Stomach (tissue), 9 donors: ENCODE data around the gene RAB3GAP2. TPM values are rescaled to one million over a fixed set of nuclear protein-coding genes. Genes with fewer than 3 reads are reported as not detected.

Source experiments
- DNase-seq, 2 donors: peaks; one replicate each; pipeline versions ENCODE4 v3.0.0 to v3.0.0-alpha.2; 2013 to 2019
- H3K27ac ChIP-seq, 5 donors: fragments of 200-600 bp in 4 of 5; sonication (generic) in 4 of 5; one replicate each; pipeline ENCODE4 v1.5.1; 2013 to 2019; ENCODE audit warnings: mild to moderate bottlenecking in 1 of 5, moderate library complexity in 1 of 5
- H3K27me3 ChIP-seq, 3 donors: fragments of 200-600 bp; sonication (generic); one replicate each; pipeline ENCODE4 v1.5.1; 2017 to 2019; ENCODE audit warnings: mixed run types in 1 of 3
- H3K36me3 ChIP-seq, 4 donors: fragments of 200-600 bp; sonication (generic); 1 replicate in 3 of 4; 2 replicates in 1 of 4; pipeline ENCODE4 v1.5.1; 2016 to 2019
- H3K4me1 ChIP-seq, 4 donors: fragments of 200-600 bp; sonication (generic); one replicate each; pipeline ENCODE4 v1.5.1; 2016 to 2019
- H3K4me3 ChIP-seq, 4 donors: fragments of 200-600 bp; sonication (generic) in 3 of 4; one replicate each; pipeline ENCODE4 v1.5.1; 2016 to 2019; ENCODE audit warnings: mild to moderate bottlenecking in 1 of 4
- H3K9me3 ChIP-seq, 4 donors: fragments of 200-600 bp; sonication (generic); one replicate each; pipeline ENCODE4 v1.5.1; 2016 to 2019
- CTCF ChIP-seq, 7 experiments: fragments of 450-650 bp in 4 of 7; fragments of 200-600 bp in 3 of 7; sonication (generic) in 3 of 7; IDR thresholded peaks; one replicate each; pipeline ENCODE4 v1.5.1; 2016 to 2019; ENCODE audit warnings: antibody characterized with exemption in 7 of 7, control low read depth in 2 of 7, mild to moderate bottlenecking in 1 of 7
- EP300 ChIP-seq: sonication (generic); formaldehyde crosslinking; IDR thresholded peaks from one replicate; pipeline ENCODE4 v1.6.1; 2017; ENCODE audit warnings: antibody characterized with exemption
- POLR2A ChIP-seq, 4 donors: fragments of 450-650 bp; IDR thresholded peaks; one replicate each; pipeline ENCODE4 v1.6.1; 2016; ENCODE audit warnings: antibody characterized with exemption in 4 of 4, control low read depth in 2 of 4, mild to moderate bottlenecking in 1 of 4, moderate library complexity in 1 of 4
- POLR2AphosphoS5 ChIP-seq, 3 donors: sonication (generic); formaldehyde crosslinking; IDR thresholded peaks; one replicate each; pipeline ENCODE4 v1.6.1; 2016; ENCODE audit warnings: antibody characterized with exemption in 3 of 3
- WGBS, 5 donors: extraction: QIAGEN DNeasy Blood & Tissue Kit in 3 of 5; methylation state at CpG; one replicate each; pipeline versions ENCODE4 v1.1.5 to v1.1.7; 2013 to 2018; 5-methylcytosine and 5-hydroxymethylcytosine counted together
- intact Hi-C: fragments of 100-400 bp; cut with DNase I; formaldehyde crosslinking; loops from one replicate; pipeline ENCODE4 v1.15.1; 2023; ENCODE audit warnings: low total_unique reads
- polyA plus RNA-seq, 3 donors: library from polyadenylated mRNA; stranded (reverse); fragments of 200-250 nt; gene quantifications; one replicate each; pipeline ENCODE4 v1.2.3, GENCODE V29; 2013
- total RNA-seq, 5 donors: library from RNA; depleted of rRNA; stranded (reverse); fragments of >200 nt; gene quantifications; one replicate each; pipeline versions ENCODE4 v1.1.0 to v1.2.3, GENCODE V29; 2014 to 2016
- donor health status: healthy with polysubstance abuse.
- donor health status: Bipolar disorder and iron deficiency.
- donor health status: healthy.

Gene RAB3GAP2
- total and polyA plus RNA-seq, 8 donors: 3.7 to 56.0 (median 14.8) TPM

- H3K36me3 ChIP-seq: no peaks in the 10 kb centered on the region
- H3K27me3 ChIP-seq: no peaks in the 10 kb centered on the region
- TF ChIP-seq EP300: no peak
- TF ChIP-seq POLR2A (IDR thresholded peaks at IDR 0.05): no peak
- TF ChIP-seq POLR2AphosphoS5 (IDR thresholded peaks at IDR 0.05): no peak
- no peak for TF ChIP-seq CTCF (IDR thresholded peaks at IDR 0.05)
- no peaks in the 10 kb centered on the region for H3K4me1 ChIP-seq
- H3K27ac ChIP-seq: no peak overlapping the region
- intact Hi-C loops: no loop called here
- no peak for DNase-seq
- no peak overlapping the region for H3K4me3 ChIP-seq
- H3K9me3 ChIP-seq: no peaks in the 10 kb centered on the region
- 92 to 97% (median 95%) methylated on average over 8 of the region's 8 CpGs for WGBS, 5 donors
These were observed 14.9 kb upstream of the RAB3GAP2 start for GRCh38 chr1:220287129-220287528.

DNA sequence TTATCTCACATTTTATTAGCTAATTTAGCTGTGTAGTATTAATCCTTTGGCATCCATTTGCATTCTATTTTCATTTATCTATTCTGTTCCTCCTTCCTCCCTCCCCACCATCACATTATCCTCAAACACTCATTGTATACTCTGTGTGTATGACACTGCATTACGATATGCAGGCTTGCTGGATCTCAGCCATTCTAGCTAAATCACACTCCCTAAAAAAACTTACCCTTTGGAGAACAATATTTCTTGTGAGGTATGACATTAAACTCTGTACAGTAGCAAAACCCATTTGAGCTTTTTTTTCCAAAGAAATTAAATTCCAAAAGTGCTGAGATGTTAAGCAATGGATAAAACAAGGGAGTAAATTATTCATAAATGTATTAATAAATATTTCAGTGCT lies 11.4 kb upstream of the RAB3GAP2 start:
- no peak for TF ChIP-seq POLR2AphosphoS5 (IDR thresholded peaks at IDR 0.05)
- no peak for TF ChIP-seq POLR2A (IDR thresholded peaks at IDR 0.05)
- no peak for TF ChIP-seq EP300
- TF ChIP-seq CTCF (IDR thresholded peaks at IDR 0.05): no peak
- no peak overlapping the region for H3K4me3 ChIP-seq
- 48 to 66% (median 57%) methylated on average over 1 of the region's 1 CpG for WGBS, 5 donors
- peaks cover 0 to 14% (median 0%) of the 10 kb centered on the region in 3 donors for H3K27me3 ChIP-seq
- no peak overlapping the region for H3K27ac ChIP-seq
- H3K9me3 ChIP-seq: no peaks in the 10 kb centered on the region
- H3K36me3 ChIP-seq: no peaks in the 10 kb centered on the region
- intact Hi-C loops: no loop called here
- H3K4me1 ChIP-seq: no peaks in the 10 kb centered on the region
- DNase-seq: no peak

- H3K4me3 ChIP-seq: no peak overlapping the region
- WGBS, 5 donors: 74 to 88% (median 81%) methylated on average over 2 of the region's 2 CpGs
- no peaks in the 10 kb centered on the region for H3K36me3 ChIP-seq
- intact Hi-C loops: no loop called here
- H3K4me1 ChIP-seq: no peaks in the 10 kb centered on the region
- TF ChIP-seq CTCF (IDR thresholded peaks at IDR 0.05) (peak in 1 of 7 experiments; percentile 15), EP300 (no peak), POLR2AphosphoS5 (IDR thresholded peaks at IDR 0.05) (no peak)
- H3K9me3 ChIP-seq: no peaks in the 10 kb centered on the region
- H3K27ac ChIP-seq: no peak overlapping the region
- DNase-seq: peak in 1 of 2 donors; percentile 25
- H3K27me3 ChIP-seq: peaks cover 0 to 18% (median 0%) of the 10 kb centered on the region in 3 donors
These were observed 8.9 kb upstream of the RAB3GAP2 start for GRCh38 chr1:220281159-220281574.

DNA sequence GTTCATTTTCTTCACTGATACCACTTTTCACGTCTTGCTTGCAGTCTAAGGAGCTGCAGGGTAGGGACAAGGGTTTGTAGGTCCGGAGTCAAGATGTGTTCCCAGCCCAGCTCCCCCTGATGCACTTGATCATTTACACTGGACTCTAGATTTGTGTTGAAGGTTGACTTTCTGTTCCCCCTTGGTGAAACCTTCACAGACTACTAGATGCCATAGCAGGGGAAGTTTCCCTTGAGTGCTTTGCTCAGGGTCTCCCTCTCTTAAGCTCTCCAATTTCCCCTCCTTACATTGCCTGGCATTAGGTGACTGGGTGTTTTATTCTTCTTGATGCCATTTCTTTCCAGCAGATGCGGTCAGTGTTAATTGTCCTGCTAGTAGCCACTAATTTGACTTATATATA lies 8.0 kb upstream of the RAB3GAP2 start:
- no peaks in the 10 kb centered on the region for H3K9me3 ChIP-seq
- H3K27ac ChIP-seq: no peak overlapping the region
- TF ChIP-seq EP300 (no peak), CTCF (IDR thresholded peaks at IDR 0.05) (no peak), POLR2A (IDR thresholded peaks at IDR 0.05) (no peak), POLR2AphosphoS5 (IDR thresholded peaks at IDR 0.05) (no peak)
- 85 to 90% (median 86%) methylated on average over 3 of the region's 3 CpGs for WGBS, 5 donors
- H3K4me3 ChIP-seq: no peak overlapping the region
- H3K27me3 ChIP-seq: peaks cover 0 to 18% (median 0%) of the 10 kb centered on the region in 3 donors
- H3K36me3 ChIP-seq: no peaks in the 10 kb centered on the region
- DNase-seq: no peak
- H3K4me1 ChIP-seq: no peaks in the 10 kb centered on the region
- intact Hi-C loops: no loop called here
